ENCODE results near the gene CD247.

DNA sequence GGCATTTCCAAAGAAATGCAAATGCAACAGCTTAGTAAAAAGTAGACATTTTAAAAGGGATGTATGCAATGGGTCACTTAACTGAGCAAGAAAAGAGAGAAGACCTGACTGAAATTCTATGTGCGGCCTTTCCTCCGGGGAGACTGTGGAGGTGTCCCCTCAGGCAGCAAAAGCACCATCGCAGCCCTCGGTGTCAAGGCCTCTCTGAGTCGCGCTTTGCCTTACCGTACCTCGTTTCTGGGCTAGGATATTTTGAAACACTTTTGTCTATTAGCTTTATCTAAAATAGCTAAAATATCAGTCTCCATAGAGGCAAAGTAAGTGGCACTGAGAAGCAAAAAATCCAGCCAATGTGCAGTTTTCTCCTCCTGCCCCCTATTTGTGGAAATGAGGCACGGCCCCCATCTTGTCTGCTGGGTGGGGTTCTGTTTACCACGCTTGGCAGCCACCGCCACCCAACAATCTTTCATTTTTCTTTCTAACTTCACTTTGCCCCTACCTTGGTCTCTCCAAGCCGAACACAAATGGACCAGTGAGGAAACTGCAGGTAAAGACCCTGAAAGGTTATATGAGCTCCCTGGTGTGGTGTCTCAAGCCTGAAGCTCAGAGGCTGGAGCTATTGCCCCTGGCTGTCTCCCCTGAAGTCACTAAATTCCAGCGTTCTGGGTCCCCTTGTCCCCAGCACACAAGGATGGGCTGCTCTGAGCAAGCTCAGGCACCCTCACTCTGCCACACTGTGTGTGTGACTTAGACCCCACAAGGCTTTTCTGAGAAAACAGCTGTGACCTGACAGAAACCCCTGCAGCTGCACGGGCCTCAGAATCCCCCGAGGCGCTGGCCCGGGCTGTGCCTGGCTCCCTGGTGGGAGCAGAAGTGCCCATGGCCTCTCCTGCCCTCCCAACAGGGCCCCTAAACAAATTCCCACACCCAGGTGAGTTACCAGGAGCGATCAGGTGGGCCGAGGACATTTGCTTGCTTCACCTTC is 1.6 kb downstream of the CD247 start:
- TF ChIP-seq EP300 (IDR thresholded peaks at IDR 0.05; ENCODE audit: low read depth) (no peak), POLR2A (IDR thresholded peaks at IDR 0.05) (no peak), POLR2AphosphoS5 (IDR thresholded peaks at IDR 0.05) (no peak)
- TF ChIP-seq, protein P1, sequence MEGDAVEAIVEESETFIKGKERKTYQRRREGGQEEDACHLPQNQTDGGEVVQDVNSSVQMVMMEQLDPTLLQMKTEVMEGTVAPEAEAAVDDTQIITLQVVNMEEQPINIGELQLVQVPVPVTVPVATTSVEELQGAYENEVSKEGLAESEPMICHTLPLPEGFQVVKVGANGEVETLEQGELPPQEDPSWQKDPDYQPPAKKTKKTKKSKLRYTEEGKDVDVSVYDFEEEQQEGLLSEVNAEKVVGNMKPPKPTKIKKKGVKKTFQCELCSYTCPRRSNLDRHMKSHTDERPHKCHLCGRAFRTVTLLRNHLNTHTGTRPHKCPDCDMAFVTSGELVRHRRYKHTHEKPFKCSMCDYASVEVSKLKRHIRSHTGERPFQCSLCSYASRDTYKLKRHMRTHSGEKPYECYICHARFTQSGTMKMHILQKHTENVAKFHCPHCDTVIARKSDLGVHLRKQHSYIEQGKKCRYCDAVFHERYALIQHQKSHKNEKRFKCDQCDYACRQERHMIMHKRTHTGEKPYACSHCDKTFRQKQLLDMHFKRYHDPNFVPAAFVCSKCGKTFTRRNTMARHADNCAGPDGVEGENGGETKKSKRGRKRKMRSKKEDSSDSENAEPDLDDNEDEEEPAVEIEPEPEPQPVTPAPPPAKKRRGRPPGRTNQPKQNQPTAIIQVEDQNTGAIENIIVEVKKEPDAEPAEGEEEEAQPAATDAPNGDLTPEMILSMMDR (IDR thresholded peaks at IDR 0.05): no peak

All from transverse colon (tissue), 4 donors.